HG03439 (cell line): ENCODE measurements around the gene VCPKMT.
A peak's percentile ranks its signal among the peaks of the same experiment; 100 is the strongest.
"Not testable (repeated sequence)": the region's sequence is repeated elsewhere in the genome, so short reads cannot be mapped to it uniquely, and the experiment has no call there.

ENCODE experiments used
- ATAC-seq: cut with Tn5 transposase; IDR thresholded peaks from one replicate; pipeline ENCODE4 v1.9.1; 2021; ENCODE audit warnings: mild to moderate bottlenecking, moderate library complexity; ENCODE audit not compliant: unreplicated experiment

The VCPKMT gene

GRCh38 chr14:50093496-50093895 lies 22.9 kb downstream of the VCPKMT start:
- ATAC-seq, result no peak

GRCh38 chr14:50092006-50092555 lies 24.3 kb downstream of the VCPKMT start:
- ATAC-seq, result no peak

- no peak for ATAC-seq
Measured at GRCh38 chr14:50091240-50091913, 25.0 kb downstream of the VCPKMT start.

DNA sequence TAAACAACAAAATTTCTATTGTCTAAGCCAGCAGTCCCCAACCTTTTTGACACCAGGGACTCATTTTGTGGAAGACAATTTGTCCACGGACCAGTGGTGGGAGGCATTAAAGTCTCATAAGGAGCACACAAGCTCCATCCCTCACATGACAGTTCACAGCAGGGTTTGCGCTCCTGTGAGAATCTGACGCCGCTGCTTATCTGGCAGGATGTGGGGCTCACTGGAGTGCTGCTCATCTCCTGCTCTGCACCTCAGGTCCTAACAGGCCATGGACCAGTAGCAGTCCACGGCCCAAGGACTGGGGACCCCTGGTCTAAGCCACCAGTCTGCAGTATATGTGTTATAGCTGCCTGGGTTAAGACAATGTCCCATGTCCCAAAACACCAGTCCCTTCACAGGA lies 27.2 kb downstream of the VCPKMT start:
- ATAC-seq, result no peak

GRCh38 chr14:50088731-50089130 lies 27.6 kb downstream of the VCPKMT start:
- no peak for ATAC-seq

GRCh38 chr14:50088117-50088515 lies 28.3 kb downstream of the VCPKMT start:
- ATAC-seq, result no peak

DNA sequence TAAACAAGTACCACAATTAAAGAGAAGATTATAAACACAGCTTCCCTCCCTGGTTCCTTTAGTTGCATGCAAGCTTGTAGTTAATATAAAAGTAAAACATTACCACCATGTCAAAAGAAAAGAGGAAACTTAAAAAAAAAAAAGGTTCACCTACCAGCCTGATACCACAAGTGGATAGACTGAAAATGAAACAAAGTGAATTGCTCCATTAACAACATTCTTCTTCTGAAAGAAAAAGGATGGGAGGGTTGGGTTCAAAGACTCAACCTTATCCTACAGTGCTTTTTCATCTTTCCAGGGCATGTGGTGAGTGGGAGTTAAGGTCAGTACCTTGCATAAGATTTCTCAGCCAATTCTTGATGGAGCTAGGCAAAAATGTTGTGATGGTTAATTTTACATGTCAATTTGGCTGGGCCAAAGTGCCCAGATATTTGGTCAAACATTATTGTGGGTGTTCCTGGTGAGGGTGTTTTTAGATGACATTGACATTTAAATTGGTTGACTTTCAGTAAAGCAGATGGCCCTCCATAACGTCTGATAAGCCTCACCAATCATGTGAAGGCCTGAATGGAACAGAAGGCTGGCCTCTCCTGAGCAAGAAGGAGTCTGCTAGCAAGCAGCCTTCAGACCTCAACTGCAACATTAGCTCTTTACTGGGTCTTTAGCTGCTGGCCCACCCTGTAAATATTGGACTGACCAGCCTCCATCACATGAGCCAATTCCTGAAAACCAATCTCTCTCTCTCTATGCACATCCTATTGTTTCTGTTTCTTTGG lies 28.8 kb downstream of the VCPKMT start:
- ATAC-seq, result no peak

- no peak for ATAC-seq
Measured at GRCh38 chr14:50086321-50086711, 30.1 kb downstream of the VCPKMT start.

DNA sequence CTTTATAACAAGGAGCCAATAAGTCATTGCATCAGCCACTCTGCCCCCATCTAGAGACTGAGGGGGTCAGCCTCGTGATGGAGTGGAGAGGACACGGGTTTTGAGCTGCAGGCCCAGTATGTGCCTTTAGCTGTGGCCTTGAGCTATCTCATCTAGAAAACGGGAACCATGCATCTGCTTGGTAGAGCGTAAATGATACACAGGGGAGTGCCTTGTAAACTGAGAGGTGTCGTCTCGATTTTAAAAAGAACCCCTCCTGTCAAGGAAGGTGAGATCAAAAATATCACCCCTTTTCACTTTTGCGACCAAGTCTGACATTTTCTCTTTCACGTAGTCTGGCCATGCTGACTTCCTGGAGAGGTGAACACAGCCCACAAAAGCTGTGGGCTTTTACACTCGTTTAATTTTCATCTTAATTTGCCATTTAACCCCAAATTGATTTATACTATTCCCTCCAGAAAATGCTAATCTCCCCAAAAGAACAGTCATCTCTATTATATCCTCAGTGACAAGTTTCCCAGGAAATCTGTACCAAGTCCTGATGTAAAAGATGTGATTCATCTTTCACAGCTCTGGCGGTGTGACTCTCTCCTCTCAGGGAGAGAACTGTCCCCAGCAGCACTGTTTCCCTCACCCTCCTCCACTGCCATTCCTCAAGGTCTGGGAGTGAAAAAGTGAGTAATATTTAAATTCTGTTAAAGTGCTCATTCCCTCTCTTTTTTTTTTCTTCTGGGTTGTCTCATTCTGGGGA lies 30.6 kb downstream of the VCPKMT start:
- ATAC-seq, result peak; percentile 48

DNA sequence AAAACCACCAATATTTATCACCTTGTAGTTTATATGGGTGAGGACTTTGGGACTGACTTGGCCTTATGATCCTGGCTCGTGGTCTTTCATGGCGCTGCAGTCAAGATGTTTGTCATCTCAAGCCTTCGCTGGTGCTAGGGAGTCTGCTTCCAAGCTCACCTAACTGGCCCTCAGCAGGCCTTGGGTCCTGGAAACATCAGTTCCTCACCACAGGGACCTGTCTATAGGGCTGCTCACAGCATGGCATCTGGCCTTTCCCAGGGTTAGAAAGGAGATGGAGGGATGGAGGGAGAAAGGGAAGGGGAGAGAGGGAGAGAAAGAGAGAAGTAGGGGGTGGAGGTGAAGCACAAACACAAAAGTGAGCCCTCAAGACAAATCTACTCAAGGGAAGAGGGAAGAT lies 31.7 kb downstream of the VCPKMT start:
- no peak for ATAC-seq

GRCh38 chr14:50083467-50084337 lies 32.7 kb downstream of the VCPKMT start:
- peak; percentile 47 for ATAC-seq

DNA sequence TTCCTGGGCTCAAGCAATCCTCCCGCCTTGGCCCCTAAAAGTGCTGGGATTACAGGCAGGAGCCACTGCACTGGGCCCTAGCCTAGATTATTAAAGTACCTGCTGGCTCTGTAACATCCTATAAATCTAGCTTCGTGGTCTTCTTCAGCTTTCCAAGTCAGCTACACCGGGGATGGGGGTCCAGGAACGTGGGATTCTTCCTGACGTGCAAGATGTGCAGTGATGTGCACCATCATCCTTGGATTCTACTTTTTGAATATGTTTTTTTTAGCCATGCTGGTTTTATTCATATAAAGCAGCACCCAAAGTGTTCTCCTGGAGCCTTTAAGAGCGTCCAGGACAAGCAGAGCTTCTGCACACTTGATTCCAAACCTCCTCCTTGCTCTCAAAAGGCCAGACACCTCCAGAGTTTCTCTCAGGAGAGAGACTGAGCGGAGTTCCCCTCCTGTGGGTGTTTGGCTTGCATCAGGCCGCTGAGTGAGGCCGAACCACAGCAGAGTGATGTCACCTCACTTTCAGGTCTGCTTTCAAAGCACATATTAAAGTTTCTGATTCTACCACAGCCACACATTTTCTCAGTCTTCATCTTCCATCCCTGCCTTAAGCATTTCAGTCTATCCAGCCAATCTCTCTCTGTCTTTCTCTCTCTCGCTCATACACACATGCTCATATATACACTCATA lies 33.4 kb downstream of the VCPKMT start:
- peak; percentile 73 for ATAC-seq

DNA sequence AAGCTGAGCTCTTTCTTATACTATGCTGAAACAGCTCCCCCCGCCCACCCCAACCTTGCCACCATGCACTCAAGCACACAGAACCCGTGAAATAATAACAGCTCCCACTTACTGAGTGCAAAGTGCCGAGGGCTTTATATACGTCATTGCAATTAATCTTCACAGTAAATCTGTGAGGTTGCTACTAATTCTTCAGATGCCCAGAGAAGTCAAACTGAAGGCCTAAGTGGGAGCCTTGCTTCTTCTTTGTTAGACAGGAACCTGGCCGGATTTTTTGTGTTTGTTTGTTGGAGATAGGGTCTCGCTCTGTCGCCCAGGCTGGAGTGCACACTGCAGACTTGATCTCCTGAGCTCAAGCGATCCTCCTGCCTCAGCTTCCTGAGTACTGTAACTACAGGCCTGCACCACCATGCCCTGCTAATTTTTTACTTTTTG lies 34.0 kb downstream of the VCPKMT start:
- no peak for ATAC-seq

DNA sequence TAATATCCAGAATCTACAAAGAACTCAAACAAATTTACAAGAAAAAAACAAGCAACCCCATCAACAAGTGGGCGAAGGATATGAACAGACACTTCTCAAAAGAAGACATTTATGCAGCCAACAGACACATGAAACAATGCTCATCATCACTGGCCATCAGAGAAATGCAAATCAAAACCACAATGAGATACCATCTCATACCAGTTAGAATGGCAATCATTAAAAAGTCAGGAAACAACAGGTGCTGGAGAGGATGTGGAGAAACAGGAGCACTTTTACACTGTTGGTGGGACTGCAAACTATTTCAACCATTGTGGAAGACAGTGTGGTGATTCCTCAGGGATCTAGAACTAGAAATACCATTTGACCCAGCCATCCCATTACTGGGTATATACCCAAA lies 37.3 kb downstream of the VCPKMT start:
- ATAC-seq, result not testable (repeated sequence)

DNA sequence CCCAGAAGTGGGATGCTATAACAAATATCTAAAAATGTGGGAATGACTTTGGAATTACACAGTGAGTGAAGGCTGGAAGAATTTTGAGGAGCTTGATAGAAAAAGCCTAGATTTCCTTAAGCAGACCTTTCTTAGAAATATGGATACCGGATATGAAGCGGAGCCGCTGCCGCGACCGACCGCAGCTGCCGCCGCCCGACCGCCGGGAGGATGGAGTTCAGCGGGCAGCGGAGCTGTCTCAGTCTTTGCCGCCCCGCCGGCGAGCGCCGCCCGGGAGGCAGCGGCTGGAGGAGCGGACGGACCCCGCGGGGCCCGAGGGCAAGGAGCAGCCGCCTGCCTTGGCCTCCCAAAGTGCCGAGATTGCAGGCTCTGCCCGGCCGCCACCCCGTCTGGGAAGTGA lies 42.7 kb downstream of the VCPKMT start:
- not testable (repeated sequence) for ATAC-seq

GRCh38 chr14:50072395-50072794 lies 44.0 kb downstream of the VCPKMT start:
- ATAC-seq, result no peak

- ATAC-seq, result peak; percentile 53
Measured at GRCh38 chr14:50070840-50071548, 45.4 kb downstream of the VCPKMT start.

DNA sequence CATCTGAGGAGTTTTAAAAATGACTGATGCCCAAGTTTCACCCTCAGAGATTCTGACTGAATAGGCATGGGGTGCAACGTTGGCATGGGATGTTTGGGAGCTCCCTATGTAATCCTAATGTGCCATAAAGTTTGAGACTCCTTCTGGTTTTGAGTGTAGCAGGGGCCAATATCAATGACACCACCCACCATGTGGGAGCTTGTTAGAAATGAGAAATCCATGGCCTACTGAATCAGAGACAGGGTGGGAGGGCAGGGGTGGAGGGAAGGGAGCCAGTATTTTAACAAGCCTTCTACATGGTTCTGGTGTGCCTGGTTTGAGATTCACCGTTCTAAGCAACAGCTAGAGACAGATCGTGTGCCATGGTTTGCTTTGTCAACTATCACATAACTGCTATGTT lies 46.1 kb downstream of the VCPKMT start:
- ATAC-seq, result no peak

GRCh38 chr14:50069325-50069724 lies 47.0 kb downstream of the VCPKMT start:
- ATAC-seq, result no peak
